Measurements from ENCODE around the gene ZNF735.

GRCh38 chr7:64174328-64174727 is 32.7 kb upstream of the ZNF735 start:
- TF ChIP-seq POLR2AphosphoS5 (IDR thresholded peaks at IDR 0.05) = no peak
- TF ChIP-seq POLR2A (IDR thresholded peaks at IDR 0.05) = no peak
- TF ChIP-seq, protein P1, sequence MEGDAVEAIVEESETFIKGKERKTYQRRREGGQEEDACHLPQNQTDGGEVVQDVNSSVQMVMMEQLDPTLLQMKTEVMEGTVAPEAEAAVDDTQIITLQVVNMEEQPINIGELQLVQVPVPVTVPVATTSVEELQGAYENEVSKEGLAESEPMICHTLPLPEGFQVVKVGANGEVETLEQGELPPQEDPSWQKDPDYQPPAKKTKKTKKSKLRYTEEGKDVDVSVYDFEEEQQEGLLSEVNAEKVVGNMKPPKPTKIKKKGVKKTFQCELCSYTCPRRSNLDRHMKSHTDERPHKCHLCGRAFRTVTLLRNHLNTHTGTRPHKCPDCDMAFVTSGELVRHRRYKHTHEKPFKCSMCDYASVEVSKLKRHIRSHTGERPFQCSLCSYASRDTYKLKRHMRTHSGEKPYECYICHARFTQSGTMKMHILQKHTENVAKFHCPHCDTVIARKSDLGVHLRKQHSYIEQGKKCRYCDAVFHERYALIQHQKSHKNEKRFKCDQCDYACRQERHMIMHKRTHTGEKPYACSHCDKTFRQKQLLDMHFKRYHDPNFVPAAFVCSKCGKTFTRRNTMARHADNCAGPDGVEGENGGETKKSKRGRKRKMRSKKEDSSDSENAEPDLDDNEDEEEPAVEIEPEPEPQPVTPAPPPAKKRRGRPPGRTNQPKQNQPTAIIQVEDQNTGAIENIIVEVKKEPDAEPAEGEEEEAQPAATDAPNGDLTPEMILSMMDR (IDR thresholded peaks at IDR 0.05) = no peak

Measured in gastroesophageal sphincter (tissue), 3 donors.